ENCODE measurements around the gene SPINK1. TPM values are rescaled to one million over a fixed set of nuclear protein-coding genes. Genes with fewer than 3 reads are reported as not detected.

Gene SPINK1
- total RNA-seq, 1 donor from 2014 or later = not detected

GRCh38 chr5:147796556-147797308, 34.7 kb downstream of the SPINK1 start:
- H3K27me3 Mint-ChIP-seq (ENCODE audit: unreplicated experiment) = peaks cover 2% of the 10 kb centered on the region
- no peak for TF ChIP-seq CTCF (IDR thresholded peaks at IDR 0.05; ENCODE audit: partially characterized antibody, unreplicated experiment)
- H3K4me3 Mint-ChIP-seq (ENCODE audit: unreplicated experiment) = no peak overlapping the region
- no peaks in the 10 kb centered on the region for H3K4me1 Mint-ChIP-seq (ENCODE audit: low read depth, unreplicated experiment)
- H3K36me3 Mint-ChIP-seq (ENCODE audit: unreplicated experiment) = no peaks in the 10 kb centered on the region
- H3K9me3 Mint-ChIP-seq (ENCODE audit: unreplicated experiment) = no peaks in the 10 kb centered on the region
- no peak overlapping the region for H3K27ac Mint-ChIP-seq (ENCODE audit: unreplicated experiment)
- DNase-seq = no peak

GRCh38 chr5:147791181-147791580, 40.3 kb downstream of the SPINK1 start:
- no peak overlapping the region for H3K27ac Mint-ChIP-seq (ENCODE audit: unreplicated experiment)
- no peak overlapping the region for H3K4me3 Mint-ChIP-seq (ENCODE audit: unreplicated experiment)
- no peak for TF ChIP-seq CTCF (IDR thresholded peaks at IDR 0.05; ENCODE audit: partially characterized antibody, unreplicated experiment)
- DNase-seq = no peak
- H3K4me1 Mint-ChIP-seq (ENCODE audit: low read depth, unreplicated experiment) = no peaks in the 10 kb centered on the region
- no peaks in the 10 kb centered on the region for H3K36me3 Mint-ChIP-seq (ENCODE audit: unreplicated experiment)
- no peaks in the 10 kb centered on the region for H3K27me3 Mint-ChIP-seq (ENCODE audit: unreplicated experiment)
- no peaks in the 10 kb centered on the region for H3K9me3 Mint-ChIP-seq (ENCODE audit: unreplicated experiment)

GRCh38 chr5:147789820-147790219, 41.7 kb downstream of the SPINK1 start:
- Mint-ChIP-seq H3K9me3 (ENCODE audit: unreplicated experiment) (no peaks in the 10 kb centered on the region), H3K27ac (ENCODE audit: unreplicated experiment) (no peak overlapping the region), H3K27me3 (ENCODE audit: unreplicated experiment) (no peaks in the 10 kb centered on the region), H3K36me3 (ENCODE audit: unreplicated experiment) (no peaks in the 10 kb centered on the region), H3K4me1 (ENCODE audit: low read depth, unreplicated experiment) (no peaks in the 10 kb centered on the region), H3K4me3 (ENCODE audit: unreplicated experiment) (no peak overlapping the region)
- no peak for DNase-seq
- no peak for TF ChIP-seq CTCF (IDR thresholded peaks at IDR 0.05; ENCODE audit: partially characterized antibody, unreplicated experiment)

- no peaks in the 10 kb centered on the region for H3K9me3 Mint-ChIP-seq (ENCODE audit: unreplicated experiment)
Observed at GRCh38 chr5:147788023-147788422, 43.4 kb downstream of the SPINK1 start.

More at GRCh38 chr5:147788023-147788422, 43.4 kb downstream of the SPINK1 start:
- no peaks in the 10 kb centered on the region for H3K36me3 Mint-ChIP-seq (ENCODE audit: unreplicated experiment)
- TF ChIP-seq CTCF (IDR thresholded peaks at IDR 0.05; ENCODE audit: partially characterized antibody, unreplicated experiment) = no peak
- DNase-seq = no peak
- H3K27me3 Mint-ChIP-seq (ENCODE audit: unreplicated experiment) = no peaks in the 10 kb centered on the region
- H3K27ac Mint-ChIP-seq (ENCODE audit: unreplicated experiment) = no peak overlapping the region
- no peak overlapping the region for H3K4me3 Mint-ChIP-seq (ENCODE audit: unreplicated experiment)
- peaks cover 3% of the 10 kb centered on the region for H3K4me1 Mint-ChIP-seq (ENCODE audit: low read depth, unreplicated experiment)

Measured in glutamatergic neuron (in vitro differentiated cells).